HG03442 (cell line): ENCODE results near the gene ZCCHC24.

Source experiments
- ATAC-seq: cut with Tn5 transposase; IDR thresholded peaks from one replicate; pipeline ENCODE4 v1.9.1; 2021; ENCODE audit warnings: mild to moderate bottlenecking, moderate library complexity; ENCODE audit not compliant: unreplicated experiment

Gene ZCCHC24

GRCh38 chr10:79387466-79387973 lies 57.9 kb downstream of the ZCCHC24 start:
- no peak for ATAC-seq

DNA sequence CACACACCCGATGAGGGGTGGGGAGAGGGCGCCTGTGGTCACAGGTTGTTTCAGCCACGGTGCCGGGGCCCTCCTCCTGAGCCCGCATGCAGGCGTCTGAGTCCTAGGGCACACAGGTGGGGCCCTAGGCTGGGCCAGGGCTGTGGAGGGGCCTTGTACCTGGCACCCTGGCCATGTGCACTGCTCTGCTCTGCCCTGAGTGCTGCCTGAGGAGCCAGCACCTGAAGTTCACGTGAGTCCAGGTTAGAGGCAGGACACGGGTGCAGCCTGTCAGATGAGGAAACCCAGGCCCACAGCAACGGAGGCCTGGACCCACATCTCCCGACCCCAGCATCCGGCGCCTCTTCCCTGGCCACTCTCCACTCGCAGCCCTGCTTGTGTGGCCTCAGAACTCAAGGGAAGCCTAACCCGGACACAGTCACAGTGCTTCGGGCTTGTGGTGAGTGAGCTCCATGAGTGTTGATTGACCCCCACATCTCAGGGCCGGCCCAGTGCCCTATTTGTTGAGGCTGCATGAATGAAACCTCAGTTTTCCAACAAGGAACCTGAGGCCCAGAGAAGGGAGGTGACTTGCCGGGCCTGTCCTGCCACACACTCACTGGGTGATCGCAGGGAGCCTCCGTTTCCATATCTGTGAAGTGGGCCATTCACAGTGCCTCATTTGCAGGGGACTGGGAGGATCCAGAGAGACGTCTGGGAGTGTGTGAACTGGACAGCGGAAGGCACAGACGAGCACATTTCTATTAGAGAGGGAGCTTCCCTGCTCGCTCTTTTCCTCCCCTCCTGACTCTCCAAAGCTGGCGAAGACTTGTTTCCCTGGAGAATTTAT lies 58.6 kb downstream of the ZCCHC24 start:
- no peak for ATAC-seq

DNA sequence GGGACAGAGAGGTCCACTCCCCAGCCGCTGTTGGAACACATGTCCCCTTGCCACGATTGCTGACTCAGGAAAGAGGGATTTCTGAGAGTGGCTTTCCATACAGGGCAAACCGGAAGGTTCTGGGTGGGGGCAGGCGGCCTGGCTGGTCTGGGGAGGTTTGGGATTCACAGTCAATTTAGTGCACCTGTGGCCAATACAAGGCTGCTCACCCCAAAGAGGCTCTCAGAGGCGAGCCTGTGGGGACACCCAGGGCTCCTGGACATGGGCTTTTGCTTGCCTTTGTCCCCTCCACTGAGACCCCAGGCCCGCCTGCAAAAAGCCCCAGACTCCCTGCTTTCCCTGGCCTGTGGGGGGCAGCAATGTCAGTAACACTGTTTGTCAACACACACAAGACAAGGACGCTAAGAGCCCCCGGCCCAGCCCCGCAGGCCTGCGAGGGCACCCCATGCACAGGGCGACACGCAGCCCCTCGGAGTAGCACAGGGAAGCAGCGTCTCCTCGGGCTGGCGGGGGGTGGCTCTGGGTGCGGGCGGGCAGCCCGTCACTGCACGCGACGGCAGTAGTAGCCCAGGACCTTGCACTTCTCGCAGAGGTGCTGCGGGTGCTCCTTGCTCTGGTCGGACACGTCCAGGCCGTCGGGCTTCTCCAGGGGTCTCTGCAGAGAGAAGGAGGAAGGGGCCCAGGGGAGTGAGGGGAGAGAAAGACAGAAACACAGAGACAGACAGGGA lies 59.5 kb downstream of the ZCCHC24 start:
- ATAC-seq: no peak

DNA sequence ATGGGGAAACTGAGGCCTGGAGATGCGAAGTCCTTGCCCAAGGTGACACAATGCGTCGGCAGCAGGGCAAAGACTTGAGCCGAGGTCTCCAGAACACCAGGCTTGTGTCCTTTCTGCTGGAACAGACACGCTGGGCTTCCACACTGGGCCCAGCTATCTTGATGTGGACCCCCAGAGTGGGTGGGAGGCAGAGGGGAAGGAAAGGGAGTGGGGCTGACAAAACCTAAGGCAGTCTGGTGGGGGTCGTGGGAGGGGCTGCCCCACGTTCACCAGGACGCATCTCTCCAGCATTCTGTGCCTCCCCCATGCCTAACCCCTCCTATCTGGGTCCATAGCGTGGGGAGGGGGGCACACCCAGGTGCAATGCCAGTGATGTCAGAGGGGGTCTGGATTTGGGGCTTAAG lies 60.0 kb downstream of the ZCCHC24 start:
- no peak for ATAC-seq

- ATAC-seq: no peak
Observed at GRCh38 chr10:79384773-79385391, 60.5 kb downstream of the ZCCHC24 start.

DNA sequence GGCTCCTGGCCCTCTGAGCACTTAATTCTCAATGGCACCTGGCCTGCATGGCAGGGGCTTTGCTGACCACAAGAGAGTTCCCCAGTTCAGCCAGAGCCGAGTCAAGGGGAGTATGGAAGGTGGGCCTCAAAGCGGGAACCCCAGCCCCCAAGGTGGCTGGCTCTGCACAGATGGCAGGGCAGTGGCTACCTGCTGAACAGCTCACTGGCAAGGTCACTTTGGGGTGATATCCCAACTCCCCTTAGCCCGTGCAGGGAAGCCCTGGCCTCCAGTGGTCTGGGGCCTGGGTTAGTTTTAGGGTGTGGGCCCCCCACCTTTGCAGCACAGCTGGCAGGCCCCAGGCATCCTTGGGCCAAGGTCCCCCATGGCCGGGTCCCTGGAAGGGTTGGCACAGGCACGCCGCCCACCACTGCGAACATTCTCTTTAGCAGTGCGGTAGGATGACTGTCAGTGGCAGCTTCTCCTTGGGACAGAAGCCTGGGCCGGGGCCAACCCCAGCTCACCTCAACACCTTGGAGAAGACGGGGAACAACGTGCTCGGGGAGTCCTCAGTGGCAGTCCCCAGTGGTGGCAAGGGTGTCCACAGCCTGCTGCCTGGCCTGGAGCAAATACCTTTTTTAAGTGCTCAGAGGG lies 61.3 kb downstream of the ZCCHC24 start:
- ATAC-seq: no peak

- no peak for ATAC-seq
Observed at GRCh38 chr10:79382491-79382941, 62.9 kb downstream of the ZCCHC24 start.

- no peak for ATAC-seq
Observed at GRCh38 chr10:79381804-79382221, 63.6 kb downstream of the ZCCHC24 start.

- no peak for ATAC-seq
Observed at GRCh38 chr10:79380946-79381721, 64.3 kb downstream of the ZCCHC24 start.

DNA sequence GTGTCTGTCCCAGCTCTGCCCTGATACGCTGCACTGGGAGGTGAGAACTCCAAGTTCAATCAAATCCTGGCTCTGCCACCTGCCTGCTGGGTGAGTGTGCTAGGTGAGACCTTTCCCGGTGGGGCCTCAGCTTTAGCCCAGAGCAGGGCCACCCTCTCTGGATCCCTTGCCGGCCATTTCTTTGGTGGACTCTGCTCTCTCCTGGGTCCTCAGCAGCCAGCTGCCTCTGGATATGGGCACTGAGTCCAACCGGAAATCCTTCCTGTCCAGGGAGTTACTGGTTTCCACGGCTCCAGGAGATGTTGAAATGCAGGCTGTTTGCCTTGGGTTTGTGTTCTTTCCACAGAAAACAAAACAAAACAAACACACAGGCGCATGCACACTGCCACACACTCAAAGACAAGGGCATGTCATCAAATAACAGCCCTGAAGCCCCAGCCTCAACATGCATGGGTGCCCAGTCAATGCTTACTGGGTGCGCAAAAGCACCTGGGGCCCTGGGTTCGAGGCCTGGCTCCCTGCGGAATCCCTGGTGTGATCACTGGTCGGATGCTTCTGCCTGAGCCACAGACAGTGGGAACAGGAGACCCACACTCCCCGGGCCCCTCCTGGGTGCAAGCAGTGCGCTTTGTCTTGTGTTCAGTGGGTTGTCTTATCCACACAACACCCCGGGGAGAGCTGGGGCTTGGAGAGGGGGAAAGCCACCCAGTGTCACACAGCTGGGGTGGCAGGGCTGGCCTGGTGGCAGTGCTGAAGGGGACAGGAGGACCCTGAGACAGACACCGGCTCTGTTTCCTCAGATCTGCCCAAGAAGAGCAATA lies 65.1 kb downstream of the ZCCHC24 start:
- ATAC-seq: no peak

- ATAC-seq: no peak
Observed at GRCh38 chr10:79379512-79380124, 65.8 kb downstream of the ZCCHC24 start.

DNA sequence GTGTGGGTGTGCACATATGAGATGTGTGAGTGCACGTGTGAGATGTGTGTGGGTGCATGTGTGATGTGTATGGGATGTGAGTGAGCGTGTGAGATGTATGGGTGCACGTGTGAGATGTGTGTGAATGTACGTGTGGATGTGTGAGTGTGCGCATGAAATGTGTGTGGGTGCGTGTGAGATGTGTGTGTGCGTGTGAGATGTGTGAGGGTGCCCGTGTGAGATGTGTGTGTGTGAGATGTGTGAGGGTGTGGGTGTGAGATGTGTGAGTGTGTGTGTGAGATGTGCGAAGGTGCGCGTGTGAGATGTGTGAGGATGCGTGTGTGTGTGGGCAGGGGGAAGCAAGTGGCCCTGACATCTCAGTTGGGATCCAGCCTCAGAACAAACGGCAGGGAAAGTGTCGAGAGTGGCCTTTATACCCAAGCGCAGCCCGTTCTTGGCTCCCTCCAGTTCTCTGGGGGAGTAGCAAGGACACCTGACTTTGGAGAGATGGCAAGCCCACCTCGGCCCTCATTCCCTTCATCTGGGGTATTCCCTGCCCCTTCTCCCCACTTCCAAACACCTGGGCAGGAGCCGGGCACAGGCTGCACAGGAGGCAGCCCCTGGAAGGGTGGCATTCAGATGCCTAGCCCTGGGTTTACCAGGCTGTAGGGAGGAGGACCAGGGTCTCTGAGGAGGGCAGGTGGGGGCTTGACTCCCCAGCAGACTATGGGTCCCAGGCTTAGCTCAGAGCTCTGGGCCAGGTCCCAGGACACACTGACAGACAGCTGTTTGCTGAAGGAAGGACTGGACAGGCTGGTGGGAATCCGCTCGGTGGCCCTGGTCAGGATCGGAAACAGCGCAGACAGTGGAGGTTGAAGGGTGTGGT lies 66.5 kb downstream of the ZCCHC24 start:
- no peak for ATAC-seq

- ATAC-seq: no peak
Observed at GRCh38 chr10:79378383-79378646, 67.1 kb downstream of the ZCCHC24 start.

DNA sequence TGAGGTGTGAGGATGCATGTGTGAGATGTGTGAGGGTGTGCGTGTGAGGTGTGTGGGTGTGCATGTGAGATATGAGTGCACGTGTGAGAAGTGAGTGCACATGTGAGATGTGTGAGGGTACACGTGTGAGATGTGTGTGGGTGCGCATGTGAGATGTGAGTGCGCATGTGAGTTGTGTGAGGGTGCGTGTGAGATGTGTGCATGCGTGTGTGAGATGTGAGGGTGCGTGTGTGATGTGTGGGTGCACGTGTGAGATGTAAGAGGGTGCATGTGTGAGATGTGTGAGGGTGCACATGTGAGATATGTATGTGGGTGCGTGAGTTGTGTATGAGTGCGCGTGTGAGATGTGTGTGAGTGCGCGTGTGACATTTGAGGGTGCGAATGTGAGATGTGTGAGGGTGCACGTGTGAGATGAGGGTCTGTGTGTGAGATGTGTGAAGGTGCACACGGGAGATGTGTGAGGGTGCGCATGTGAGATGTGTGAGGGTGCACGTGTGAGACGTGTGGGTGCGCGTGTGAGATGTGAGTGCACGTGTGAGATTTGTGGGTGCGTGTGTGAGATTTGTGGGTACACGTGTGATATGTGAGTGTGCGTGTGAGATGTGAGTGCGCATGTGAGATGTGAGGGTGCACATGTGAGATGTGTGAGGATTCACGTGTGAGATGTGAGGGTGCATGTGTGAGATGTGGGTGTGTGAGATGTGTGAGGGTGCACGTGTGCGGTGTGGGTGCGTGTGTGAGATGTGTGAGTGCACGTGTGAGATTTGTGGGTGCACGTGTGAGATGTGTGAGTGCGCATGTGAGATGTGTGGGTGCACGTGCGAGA lies 67.7 kb downstream of the ZCCHC24 start:
- ATAC-seq: no peak

DNA sequence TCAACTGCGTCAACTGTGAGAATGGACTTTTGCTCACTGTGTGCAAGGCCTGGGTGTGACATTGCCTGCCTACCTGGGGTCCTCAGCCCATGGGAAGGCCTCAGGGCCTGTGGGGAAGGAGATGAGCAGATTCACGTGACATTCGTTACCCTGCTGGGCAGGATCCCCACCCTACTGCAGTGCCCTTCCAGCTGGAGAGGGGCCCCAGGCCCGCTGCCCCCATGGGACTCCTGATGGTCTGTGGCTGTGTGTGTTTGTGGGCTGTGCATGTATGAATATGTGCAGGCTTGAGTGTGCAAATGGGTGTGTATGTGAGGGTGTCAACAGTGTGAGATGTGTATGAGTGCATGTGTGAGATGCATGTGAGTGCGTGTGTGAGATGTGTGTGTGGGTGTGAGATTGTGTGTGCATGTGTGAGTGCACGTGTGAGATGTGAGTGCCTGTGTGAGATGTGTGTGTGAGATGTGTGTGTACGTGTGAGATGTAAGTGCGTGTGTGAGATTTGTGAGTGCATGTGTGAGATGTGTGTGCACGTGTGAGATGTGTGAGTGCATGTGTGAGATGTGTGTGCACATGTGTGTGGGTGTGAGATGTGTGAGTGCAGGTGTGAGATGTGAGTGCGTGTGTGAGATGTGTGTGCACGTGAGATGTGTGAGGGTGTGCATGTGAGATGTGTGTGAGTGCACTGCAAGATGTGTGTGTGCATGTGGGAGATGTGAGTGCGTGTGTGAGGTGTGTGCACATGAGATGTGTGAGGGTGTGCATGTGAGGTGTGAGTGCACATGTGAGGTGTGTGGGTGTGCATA lies 68.5 kb downstream of the ZCCHC24 start:
- ATAC-seq: no peak

GRCh38 chr10:79376078-79376628 lies 69.3 kb downstream of the ZCCHC24 start:
- no peak for ATAC-seq
